Tibial nerve (tissue), 4 donors: ENCODE measurements around the gene POU4F3. TPM values are rescaled to one million over a fixed set of nuclear protein-coding genes. Genes with fewer than 3 reads are reported as not detected.

Experiments
- DNase-seq, 2 donors: peaks; one replicate each; pipeline ENCODE4 v3.0.0-alpha.2; 2019; ENCODE audit warnings: low spot score in 2 of 2
- H3K27ac ChIP-seq, 4 donors: fragments of 200-600 bp; sonication (generic) in 3 of 4; one replicate each; pipeline ENCODE4 v1.5.1; 2017 to 2019; ENCODE audit warnings: mild to moderate bottlenecking in 1 of 4
- H3K27me3 ChIP-seq, 2 donors: fragments of 200-600 bp; sonication (generic) in 1 of 2; one replicate each; pipeline versions ENCODE4 v1.5.1 to v1.6.0; 2017 to 2019
- H3K36me3 ChIP-seq, 3 donors: fragments of 200-600 bp; sonication (generic); one replicate each; pipeline ENCODE4 v1.5.1; 2018 to 2019
- H3K4me1 ChIP-seq, 4 donors: fragments of 200-600 bp; sonication (generic) in 3 of 4; one replicate each; pipeline ENCODE4 v1.5.1; 2017 to 2019
- H3K4me3 ChIP-seq, 4 donors: fragments of 200-600 bp; sonication (generic) in 3 of 4; one replicate each; pipeline ENCODE4 v1.5.1; 2017 to 2019; ENCODE audit warnings: mild to moderate bottlenecking in 1 of 4, moderate library complexity in 1 of 4
- H3K9me3 ChIP-seq, 4 donors: fragments of 200-600 bp; sonication (generic) in 3 of 4; one replicate each; pipeline ENCODE4 v1.5.1; 2017 to 2019
- EP300 ChIP-seq, 2 donors: sonication (generic); formaldehyde crosslinking; IDR thresholded peaks; one replicate each; pipeline ENCODE4 v1.6.1; 2017; ENCODE audit warnings: antibody characterized with exemption in 2 of 2, mild to moderate bottlenecking in 1 of 2
- POLR2A ChIP-seq, 2 donors: fragments of 450-650 bp; IDR thresholded peaks; one replicate each; pipeline ENCODE4 v1.6.1; 2017; ENCODE audit warnings: antibody characterized with exemption in 2 of 2, mild to moderate bottlenecking in 2 of 2, moderate library complexity in 2 of 2
- WGBS, 2 donors: methylation state at CpG; one replicate each; pipeline ENCODE4 v1.1.5; 2018; 5-methylcytosine and 5-hydroxymethylcytosine counted together
- total RNA-seq, 4 donors: library from RNA; depleted of rRNA; stranded (reverse); fragments of >200 nt; gene quantifications; one replicate each; pipeline ENCODE4 v1.1.0, GENCODE V29; 2016
- TF ChIP-seq, protein P1 (sequence below), 5 experiments: fragments of 200-600 bp in 3 of 5; fragments of 450-650 bp in 2 of 5; sonication (generic) in 3 of 5; IDR thresholded peaks; one replicate each; pipeline ENCODE4 v1.5.1; 2016 to 2019; ENCODE audit warnings: antibody characterized with exemption in 5 of 5, mild to moderate bottlenecking in 3 of 5, moderate library complexity in 2 of 5

The POU4F3 gene
- total RNA-seq, 4 donors from 2014 or later = 0.21 to 0.22 TPM; not detected in 2

DNA sequence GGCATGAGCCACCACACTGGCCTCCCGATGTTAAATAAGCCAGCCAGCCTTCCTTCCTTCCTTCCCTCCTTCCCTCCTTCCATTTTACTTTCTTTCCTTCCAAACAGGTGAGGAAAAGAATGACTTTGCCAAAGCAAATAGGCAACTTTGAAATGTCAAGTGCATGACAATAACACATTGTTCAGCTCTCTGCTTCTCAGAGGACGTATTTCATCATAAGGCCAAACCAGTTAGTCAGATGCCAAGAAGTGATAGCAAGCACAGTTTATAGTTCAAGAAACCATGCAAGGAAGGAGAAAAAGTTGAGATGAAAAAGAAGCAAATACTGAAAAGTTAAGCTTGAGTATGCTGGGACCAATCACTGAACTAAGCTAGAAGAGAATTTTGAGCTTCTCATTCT, 29.5 kb downstream of the POU4F3 start:
- Histone ChIP-seq H3K27ac (no peak overlapping the region), H3K27me3 (no peaks in the 10 kb centered on the region), H3K4me3 (no peak overlapping the region), H3K9me3 (no peaks in the 10 kb centered on the region), H3K4me1 (no peaks in the 10 kb centered on the region), H3K36me3 (no peaks in the 10 kb centered on the region)
- DNase-seq = no peak
- TF ChIP-seq EP300 (IDR thresholded peaks at IDR 0.05) = no peak
- TF ChIP-seq, protein P1, sequence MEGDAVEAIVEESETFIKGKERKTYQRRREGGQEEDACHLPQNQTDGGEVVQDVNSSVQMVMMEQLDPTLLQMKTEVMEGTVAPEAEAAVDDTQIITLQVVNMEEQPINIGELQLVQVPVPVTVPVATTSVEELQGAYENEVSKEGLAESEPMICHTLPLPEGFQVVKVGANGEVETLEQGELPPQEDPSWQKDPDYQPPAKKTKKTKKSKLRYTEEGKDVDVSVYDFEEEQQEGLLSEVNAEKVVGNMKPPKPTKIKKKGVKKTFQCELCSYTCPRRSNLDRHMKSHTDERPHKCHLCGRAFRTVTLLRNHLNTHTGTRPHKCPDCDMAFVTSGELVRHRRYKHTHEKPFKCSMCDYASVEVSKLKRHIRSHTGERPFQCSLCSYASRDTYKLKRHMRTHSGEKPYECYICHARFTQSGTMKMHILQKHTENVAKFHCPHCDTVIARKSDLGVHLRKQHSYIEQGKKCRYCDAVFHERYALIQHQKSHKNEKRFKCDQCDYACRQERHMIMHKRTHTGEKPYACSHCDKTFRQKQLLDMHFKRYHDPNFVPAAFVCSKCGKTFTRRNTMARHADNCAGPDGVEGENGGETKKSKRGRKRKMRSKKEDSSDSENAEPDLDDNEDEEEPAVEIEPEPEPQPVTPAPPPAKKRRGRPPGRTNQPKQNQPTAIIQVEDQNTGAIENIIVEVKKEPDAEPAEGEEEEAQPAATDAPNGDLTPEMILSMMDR (IDR thresholded peaks at IDR 0.05) = no peak
- no peak for TF ChIP-seq POLR2A (IDR thresholded peaks at IDR 0.05)
- WGBS, 2 donors = 48 to 65% methylated on average over 2 of the region's 2 CpGs

DNA sequence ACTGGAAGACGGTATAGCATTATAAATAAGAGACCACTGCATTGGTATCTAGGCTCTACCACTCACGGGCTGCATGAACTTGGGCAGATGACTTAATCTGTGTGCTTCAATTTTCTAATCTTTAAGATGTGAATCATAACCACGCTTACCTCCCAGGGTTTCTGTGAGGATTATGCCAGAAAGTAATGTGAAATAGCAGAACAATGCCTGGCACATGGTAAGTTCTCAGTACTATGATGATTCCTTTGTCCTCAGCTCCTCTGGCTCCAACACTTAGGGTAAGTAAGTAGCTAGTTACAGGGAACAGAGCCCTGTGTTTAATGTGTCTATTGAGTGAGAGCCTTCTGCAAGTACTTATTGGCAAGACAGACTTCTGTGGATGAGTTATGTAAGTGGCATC, 31.1 kb downstream of the POU4F3 start:
- no peak for DNase-seq
- H3K27me3 ChIP-seq = no peaks in the 10 kb centered on the region
- TF ChIP-seq EP300 (IDR thresholded peaks at IDR 0.05) (no peak), POLR2A (IDR thresholded peaks at IDR 0.05) (no peak)
- TF ChIP-seq, protein P1 (IDR thresholded peaks at IDR 0.05) = no peak
- no peaks in the 10 kb centered on the region for H3K4me1 ChIP-seq
- no peaks in the 10 kb centered on the region for H3K9me3 ChIP-seq
- no peak overlapping the region for H3K4me3 ChIP-seq
- H3K36me3 ChIP-seq = no peaks in the 10 kb centered on the region
- WGBS, 2 donors = 88 to 92% methylated on average over 3 of the region's 3 CpGs
- no peak overlapping the region for H3K27ac ChIP-seq

DNA sequence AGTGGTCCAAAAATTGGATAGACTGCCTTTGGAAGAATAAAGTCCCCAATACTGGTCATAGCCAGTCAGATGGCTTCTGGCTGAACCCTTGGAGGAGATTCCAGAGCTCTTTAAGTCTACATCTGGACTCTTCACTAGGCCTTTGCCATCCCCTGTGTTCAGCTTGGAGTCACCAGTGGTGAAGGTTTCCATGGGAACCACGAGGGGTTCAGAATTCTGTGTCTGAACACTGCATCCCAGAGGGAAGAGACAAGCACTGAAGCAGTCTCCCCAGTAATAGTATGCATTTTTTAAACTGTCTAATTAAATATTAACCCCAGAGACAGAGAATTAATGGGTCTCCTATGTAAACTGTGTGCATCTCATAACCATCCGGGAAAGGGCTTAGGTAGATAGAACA, 38.2 kb downstream of the POU4F3 start:
- H3K27me3 ChIP-seq = no peaks in the 10 kb centered on the region
- no peak overlapping the region for H3K4me3 ChIP-seq
- no peaks in the 10 kb centered on the region for H3K36me3 ChIP-seq
- H3K9me3 ChIP-seq = peaks cover 0 to 9% (median 0%) of the 10 kb centered on the region in 4 donors
- 68 to 70% methylated on average over 2 of the region's 2 CpGs for WGBS, 2 donors
- TF ChIP-seq POLR2A (IDR thresholded peaks at IDR 0.05) (no peak), EP300 (IDR thresholded peaks at IDR 0.05) (no peak)
- TF ChIP-seq, protein P1 (IDR thresholded peaks at IDR 0.05) = no peak
- DNase-seq = no peak
- H3K4me1 ChIP-seq = no peaks in the 10 kb centered on the region
- no peak overlapping the region for H3K27ac ChIP-seq

DNA sequence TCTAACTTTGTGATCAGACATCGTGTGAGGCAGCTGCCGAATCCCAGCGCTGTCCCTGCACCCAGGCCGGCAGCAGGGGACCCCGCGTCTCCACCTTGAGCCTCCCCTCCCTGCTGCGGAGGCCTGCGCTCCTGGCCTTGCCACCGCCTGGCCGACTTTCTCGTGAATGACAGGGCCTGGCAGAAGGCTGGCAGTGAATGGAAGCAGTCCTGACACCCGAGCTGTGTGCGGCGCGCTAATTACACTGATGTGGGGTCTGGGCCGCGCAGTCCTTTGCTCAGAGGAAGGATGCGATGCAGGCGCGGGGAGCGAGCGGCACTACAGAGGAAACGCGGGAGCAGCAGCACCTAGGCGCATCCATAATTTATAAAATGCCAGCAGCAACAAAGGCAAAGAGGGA, 40.3 kb downstream of the POU4F3 start:
- no peak overlapping the region for H3K4me3 ChIP-seq
- H3K27ac ChIP-seq = no peak overlapping the region
- WGBS, 2 donors = 22 to 25% methylated on average over 23 to 25 of the region's 25 CpGs
- H3K36me3 ChIP-seq = no peaks in the 10 kb centered on the region
- TF ChIP-seq POLR2A (IDR thresholded peaks at IDR 0.05) (no peak), EP300 (IDR thresholded peaks at IDR 0.05) (no peak)
- TF ChIP-seq, protein P1 (IDR thresholded peaks at IDR 0.05) = no peak
- no peaks in the 10 kb centered on the region for H3K4me1 ChIP-seq
- no peak for DNase-seq
- peaks cover 0 to 9% (median 0%) of the 10 kb centered on the region in 4 donors for H3K9me3 ChIP-seq
- no peaks in the 10 kb centered on the region for H3K27me3 ChIP-seq

DNA sequence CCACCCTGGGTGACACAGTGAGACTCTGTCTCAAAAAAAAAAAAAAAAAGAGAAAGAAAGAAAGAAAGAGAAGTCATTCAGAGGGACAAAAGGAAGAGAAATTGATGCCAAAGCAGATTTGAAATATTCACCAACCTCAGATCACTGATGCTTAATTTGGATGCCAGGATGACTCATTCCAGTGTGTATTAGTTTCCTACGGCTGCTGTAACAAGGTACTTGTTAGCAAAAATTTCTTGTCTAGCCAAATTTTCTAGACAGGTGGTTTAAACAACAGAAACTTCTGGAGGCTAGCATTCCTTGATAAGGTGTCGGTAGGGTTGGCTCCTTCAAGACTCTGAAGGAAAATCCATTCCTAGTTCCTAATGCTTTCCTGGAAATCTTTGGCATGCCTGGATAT, 42.1 kb downstream of the POU4F3 start:
- no peaks in the 10 kb centered on the region for H3K4me1 ChIP-seq
- DNase-seq = no peak
- TF ChIP-seq POLR2A (IDR thresholded peaks at IDR 0.05) (no peak), EP300 (IDR thresholded peaks at IDR 0.05) (no peak)
- TF ChIP-seq, protein P1 (IDR thresholded peaks at IDR 0.05) = no peak
- peaks cover 0 to 9% (median 0%) of the 10 kb centered on the region in 4 donors for H3K9me3 ChIP-seq
- 92 to 93% methylated on average over 2 of the region's 2 CpGs for WGBS, 2 donors
- no peak overlapping the region for H3K27ac ChIP-seq
- H3K27me3 ChIP-seq = no peaks in the 10 kb centered on the region
- no peak overlapping the region for H3K4me3 ChIP-seq
- no peaks in the 10 kb centered on the region for H3K36me3 ChIP-seq
